IPS DF 4.7 (cell line): ENCODE results near the gene LAMA4.
"Not testable (repeated sequence)": the region's sequence is repeated elsewhere in the genome, so short reads cannot be mapped to it uniquely, and the experiment has no call there.

Experiments used
- DNase-seq: peaks from one replicate; pipeline ENCODE4 v3.0.0-alpha.2; 2013; ENCODE audit warnings: low spot score; ENCODE audit errors: extremely low read depth

The LAMA4 gene

DNA sequence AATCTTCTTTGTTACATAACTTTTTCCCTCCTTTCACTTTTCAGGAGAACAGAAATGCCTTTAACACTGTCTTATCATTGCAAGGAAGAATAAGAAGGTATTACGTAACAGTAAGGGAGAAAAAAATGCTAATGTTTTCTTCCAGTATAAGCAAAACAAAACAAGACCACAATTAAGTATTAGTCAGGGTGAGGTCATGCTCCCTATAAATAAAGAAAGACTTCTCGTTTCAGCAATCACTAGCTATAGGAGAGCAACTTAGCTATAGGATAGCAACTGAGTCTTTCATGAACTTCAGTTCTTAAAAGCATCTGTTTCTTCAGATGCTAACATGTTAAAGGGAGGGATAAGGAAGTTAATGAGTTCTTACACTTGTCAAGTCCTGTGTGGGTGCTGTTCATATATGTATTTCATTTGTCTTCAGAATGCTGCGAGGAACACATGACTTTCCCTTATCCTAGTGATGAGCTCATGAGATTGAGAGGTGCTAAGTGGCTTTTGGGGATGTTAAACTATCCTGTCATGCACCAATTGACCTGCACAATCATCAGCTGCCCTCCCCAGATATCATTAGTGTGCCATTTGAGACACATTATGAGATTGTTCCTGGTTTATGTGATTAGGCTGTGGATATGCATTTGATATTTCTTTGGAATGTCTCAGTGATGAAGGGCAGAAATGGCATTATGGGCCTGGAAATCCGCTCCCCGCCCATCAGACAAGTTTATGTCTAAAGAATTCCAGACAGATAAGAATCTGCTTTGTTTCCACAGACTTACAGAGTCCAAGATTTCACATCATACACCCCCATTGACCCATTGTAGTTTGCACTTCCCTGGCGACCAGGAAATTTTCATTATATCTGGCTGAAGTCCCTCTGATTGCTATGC is 37.5 kb downstream of the LAMA4 start:
- no peak for DNase-seq

- no peak for DNase-seq
These were observed 38.7 kb downstream of the LAMA4 start for GRCh38 chr6:112215488-112216284.

DNA sequence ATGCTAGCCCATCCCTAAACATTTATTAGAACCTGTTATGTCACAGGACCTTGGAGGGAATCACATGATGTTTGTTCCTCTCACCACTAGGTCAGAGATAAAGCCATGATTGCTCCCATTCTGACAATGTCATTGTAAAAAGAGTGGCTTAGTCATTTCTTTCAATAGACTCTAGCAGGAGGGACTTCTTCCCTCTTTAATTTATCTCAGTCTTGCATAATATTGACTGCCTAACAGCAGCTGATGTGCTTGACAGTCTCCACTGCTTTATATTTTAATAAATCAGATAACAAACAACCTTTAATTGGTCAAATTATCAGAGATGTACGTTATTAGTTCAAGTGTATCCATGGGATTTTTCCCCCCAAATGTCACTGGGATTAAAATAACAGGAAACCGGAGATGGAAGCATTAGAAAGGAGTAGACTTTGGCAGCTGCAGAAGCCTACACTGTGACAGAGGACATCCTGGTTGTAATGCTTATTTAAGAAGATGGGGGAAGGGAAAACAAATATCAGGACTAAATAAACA is 39.6 kb downstream of the LAMA4 start:
- DNase-seq: no peak

- DNase-seq: no peak
These were observed 43.5 kb downstream of the LAMA4 start for GRCh38 chr6:112210852-112211251.

DNA sequence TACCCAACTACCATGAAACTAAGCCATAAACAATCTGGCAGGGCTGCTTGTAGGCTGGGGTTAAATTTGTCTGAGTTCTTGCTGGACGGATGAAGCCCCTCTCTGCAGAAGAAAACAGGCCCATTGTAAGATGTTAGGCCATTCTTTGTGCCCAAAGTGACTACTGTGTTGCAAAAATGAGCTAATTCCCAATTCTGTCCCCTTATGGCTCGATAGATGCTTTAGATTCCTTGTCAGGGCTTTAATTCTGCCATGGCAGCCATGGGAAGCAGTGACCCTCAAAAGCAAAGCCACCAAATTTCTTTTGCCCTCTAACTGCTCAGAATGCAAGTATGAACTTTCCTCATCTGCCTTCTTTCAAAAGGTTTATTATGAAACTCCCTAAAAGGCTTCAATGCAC is 45.2 kb downstream of the LAMA4 start:
- DNase-seq: no peak

DNA sequence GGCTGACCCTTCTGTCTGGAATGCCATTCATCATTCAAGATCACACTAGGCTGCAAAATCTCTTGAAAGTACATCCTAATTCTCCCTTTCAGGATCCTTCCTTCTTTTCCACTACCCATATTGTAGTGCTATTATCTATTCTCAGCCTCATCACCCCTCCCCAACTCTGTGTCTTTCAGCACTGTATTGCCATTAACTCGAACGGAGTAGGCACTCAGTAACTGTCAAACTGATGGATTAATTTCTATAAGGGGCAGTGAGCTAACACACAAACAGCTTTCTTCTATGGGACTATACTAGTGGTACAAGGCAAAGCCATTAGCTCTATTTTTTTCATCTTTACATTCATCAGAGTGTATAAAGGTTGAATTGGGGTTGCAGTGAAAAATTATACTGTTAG is 46.6 kb downstream of the LAMA4 start:
- DNase-seq: no peak

- DNase-seq: no peak
These were observed 47.2 kb downstream of the LAMA4 start for GRCh38 chr6:112207131-112207530.

DNA sequence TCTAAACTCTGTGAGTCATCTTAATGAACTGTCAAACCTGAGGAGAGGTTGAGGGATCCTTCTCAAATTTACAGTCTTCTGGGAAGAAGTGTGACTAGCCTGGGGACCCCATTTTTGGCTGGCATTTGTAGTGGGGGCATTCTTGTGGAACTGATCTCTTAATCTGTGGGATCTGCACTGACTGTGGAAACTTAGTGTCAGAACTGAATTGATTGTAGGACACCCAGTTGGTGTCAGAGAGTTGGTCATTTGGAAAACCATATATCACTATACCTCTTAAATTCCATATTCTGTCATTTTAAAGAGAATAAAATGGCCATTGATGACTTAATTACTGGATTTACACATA is 48.3 kb downstream of the LAMA4 start:
- no peak for DNase-seq

GRCh38 chr6:112205427-112206109 is 48.8 kb downstream of the LAMA4 start:
- no peak for DNase-seq

DNA sequence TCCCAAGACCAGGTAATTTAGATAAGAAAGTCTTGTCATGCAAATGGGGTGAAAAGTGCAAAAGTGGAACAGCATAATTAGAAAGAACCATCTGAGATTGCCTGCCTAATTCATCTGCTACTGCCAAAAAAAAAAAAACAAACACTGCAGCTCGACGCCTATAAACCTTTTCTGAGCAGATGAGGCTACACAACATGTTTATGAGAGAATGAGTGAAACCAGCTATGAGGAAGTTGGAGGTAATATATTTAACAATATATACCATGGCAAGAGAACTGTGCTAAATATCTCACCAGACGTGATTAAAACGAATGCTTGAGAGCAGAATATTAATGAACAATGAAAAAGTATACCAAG is 50.0 kb downstream of the LAMA4 start:
- DNase-seq: no peak

GRCh38 chr6:112203577-112204349 is 50.6 kb downstream of the LAMA4 start:
- DNase-seq: no peak

- DNase-seq: no peak
These were observed 51.6 kb downstream of the LAMA4 start for GRCh38 chr6:112202639-112203341.

- DNase-seq: not testable (repeated sequence)
These were observed 54.0 kb downstream of the LAMA4 start for GRCh38 chr6:112200185-112200914.

DNA sequence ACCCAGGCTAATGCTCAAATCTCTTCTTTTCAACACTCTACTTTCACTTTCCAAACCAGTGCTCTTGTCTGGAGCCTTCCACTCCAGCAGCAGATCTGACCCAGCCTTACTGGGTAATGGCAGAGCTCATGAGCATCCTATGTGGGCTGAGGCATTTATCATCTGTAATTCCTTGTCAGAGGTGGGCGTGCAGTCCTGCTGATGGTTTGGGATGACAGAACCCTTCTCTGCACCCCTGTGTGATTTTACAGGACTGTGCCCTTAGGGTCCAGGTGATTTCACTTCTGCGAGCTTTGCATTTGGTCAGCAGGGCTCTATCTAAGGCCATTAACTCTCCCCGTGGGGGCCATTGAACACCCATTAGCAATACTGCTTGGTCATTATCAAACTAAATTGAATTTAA is 55.4 kb downstream of the LAMA4 start:
- no peak for DNase-seq

DNA sequence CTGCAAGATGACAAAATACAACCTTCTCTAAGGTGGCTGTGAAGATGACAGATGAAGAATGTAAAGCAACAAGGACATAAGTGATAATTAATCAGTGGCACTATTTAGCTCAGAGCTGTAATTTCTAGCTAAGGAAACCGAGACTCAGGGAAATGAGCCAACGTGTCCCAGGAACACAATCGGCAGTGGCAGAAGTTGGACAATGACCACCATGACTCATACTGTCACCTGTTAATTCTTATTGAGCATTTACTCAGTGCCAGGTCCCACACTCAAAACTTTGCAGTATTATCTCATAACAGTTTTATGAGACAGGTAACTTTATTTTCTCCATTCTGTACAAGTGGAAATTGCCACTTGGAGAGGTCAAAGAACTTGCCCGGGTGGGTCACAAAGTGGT is 55.8 kb downstream of the LAMA4 start:
- no peak for DNase-seq

DNA sequence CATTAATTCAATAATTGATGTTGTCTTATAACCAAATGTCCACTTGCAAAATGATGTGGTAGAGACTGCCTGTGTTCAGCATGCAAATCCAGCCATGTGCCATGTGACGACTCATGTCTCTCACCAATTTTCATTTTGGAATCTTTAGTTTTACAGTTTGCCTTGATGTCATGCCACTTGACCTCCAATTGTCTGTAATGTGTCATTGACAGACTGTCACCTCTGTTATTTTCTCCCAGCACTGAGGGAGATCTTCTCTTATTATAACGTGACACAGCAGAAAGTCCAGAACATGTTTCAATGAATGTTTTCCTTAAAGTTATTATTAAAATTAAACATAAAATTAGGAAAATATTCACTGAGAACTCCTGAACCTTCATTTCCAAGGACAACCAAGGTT is 56.7 kb downstream of the LAMA4 start:
- DNase-seq: no peak

DNA sequence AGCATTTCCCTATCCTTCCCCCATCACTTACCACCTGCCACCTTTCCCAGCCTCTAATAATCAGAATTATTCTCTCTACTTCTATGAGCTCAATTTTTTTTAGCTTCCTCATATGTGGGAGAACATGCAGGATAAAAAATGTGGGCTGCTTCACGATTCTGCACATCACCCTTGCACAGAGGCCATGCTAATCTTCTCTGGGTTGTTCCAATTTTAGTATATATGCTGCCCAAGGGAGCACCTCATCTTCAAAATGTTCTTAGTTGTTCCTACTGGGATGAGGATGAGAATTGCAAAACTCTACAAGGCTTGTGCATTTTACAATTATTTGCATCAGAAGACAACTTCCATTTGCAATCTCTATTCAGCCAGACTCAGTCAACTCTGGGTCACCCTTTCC is 58.1 kb downstream of the LAMA4 start:
- no peak for DNase-seq

DNA sequence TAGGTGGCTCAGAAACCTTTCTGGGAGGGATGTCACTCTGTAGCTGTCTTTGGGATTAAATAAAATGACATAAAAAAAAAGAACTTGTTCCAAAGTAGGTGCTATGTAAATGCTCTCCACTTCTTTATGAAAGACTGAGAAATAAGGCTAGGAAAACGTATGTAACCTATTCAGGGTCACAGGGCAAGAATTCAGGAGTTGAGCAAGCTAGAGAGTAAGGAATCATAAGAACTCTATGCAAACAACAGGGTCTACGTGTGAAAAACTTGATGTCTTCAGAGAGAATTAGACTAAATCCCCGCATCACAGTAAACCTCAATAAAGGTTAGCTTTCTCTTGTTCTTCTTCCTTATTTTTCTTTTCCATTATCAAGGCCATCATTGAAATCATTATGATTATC is 59.2 kb downstream of the LAMA4 start:
- no peak for DNase-seq

DNA sequence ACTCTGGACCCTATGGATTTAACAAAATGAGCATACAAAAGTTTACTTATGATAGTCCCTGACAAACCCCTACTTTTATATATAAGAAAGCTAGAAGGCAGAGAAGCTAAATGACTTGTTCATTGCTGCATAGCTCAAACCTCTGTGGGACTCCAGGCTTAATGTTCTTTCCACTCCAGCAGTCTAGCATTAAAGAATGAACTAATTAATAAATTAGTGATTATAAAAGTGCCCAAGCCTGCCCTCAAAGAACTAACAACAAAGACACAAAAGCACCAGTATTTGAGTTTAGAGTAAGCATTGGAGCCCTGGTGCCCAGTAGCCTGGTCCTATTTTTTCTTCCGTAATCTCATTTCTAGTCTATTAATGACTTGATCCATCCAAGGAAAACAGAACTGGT is 59.9 kb downstream of the LAMA4 start:
- no peak for DNase-seq

DNA sequence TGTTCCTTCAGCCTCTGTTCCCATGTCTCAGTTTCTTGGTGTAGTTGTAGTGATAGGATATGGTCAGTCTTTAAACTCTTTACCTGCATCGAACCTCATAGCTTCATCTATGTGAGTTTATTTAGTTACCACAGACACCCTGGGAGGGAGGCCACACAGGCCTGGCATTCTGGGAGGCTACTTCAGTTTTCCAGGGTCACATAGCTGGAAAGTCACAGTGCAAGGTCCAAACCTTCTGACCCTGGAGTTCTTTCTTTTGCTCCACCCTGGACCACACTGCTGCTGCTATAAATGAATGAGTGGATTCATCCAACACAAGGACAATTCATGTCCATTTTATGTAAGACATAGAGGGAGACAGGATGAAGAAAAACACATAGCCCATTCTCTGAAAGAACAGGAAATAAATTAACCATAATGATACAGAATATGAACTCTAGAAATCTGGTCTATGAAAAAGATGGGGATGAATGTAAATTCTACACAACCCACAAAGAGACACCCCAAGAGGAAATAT is 60.8 kb downstream of the LAMA4 start:
- no peak for DNase-seq
